Embryonic facial prominence (tissue), 1 donor: Measurements from ENCODE around the gene MAP3K1.
"Not testable (repeated sequence)": the region's sequence is repeated elsewhere in the genome, so short reads cannot be mapped to it uniquely, and the experiment has no call there.

Experiments used
- DNase-seq: peaks from one replicate; pipeline ENCODE4 v3.0.0-alpha.2; 2016; ENCODE audit errors: extremely low spot score

The MAP3K1 gene

GRCh38 chr5:56814963-56815657, at the start of gene MAP3K1:
MAP3K1 (plus strand) TSS chr5:56815549; CDS start chr5:56815574, 25 bp downstream.
- DNase-seq = peak; percentile 36

DNA sequence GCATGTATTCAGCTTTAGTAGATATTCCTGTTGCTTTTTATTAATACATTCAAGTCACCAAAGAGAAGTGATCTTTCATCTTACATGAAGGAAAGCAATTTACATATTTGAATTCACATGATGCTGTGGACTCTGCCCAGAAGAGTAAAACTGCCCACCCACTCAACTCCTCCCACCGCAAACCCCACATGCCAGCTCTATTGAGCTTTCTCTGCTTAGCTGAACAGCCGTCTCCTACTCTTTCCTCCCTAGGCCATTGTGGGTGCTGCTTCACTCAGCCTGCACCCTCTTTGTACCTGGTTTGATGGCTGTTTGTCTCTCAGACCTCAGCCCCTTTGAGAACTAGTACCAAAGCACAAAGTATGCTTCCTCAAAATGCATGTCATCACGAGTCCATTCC, 48.4 kb upstream of the MAP3K1 start:
- no peak for DNase-seq

DNA sequence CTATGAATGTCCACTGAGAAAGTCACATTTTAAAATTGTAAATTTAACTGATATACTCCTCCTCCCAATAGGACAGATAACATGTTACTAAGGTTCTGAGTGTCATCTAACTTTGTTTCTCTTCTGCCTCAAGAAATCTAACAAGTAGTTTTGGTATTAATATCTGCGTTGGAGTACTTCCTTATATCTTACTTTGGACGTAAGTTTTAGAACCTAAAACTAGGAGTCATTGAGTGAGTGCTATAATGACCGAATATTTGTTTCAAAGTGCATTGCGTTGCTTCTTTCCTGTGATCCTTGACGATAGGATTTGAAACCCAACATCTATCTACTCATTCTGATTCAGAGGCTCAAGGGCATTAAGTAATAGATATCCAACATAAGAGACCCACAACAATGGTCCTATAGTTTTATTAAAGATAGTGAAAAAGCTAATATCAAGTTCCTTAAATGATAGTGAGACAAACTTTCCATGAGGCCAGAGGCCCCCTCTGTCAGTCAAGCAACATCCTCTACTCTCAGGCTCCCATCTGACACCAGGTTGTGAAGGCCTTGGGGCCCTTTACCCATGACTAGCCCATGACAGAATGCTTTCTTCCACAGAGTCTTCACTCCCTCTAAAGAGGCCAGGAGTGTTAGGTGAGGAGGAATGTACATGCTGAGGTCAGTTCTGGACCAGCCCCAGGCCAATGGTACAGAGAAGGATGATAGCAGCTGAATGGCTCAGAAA, 45.3 kb upstream of the MAP3K1 start:
- no peak for DNase-seq

DNA sequence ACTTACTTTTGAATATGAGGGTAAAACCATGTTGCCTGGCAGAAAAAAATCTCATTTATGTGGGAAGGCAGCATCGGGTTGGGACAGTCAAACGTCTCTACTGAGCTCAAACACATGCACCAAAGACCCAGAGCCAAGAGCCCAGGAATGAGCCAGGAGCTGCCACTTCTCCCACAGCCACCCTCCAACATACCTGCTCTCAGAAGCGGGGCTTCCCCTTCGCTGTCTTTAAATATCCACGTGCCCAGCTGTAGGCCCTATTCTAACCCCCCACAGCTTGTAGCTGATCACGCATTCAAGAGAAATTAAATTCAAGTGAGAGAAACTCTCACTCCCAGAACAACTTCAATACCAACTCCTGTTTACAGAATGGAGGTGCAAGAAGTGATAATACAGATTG, 42.6 kb upstream of the MAP3K1 start:
- DNase-seq = no peak

DNA sequence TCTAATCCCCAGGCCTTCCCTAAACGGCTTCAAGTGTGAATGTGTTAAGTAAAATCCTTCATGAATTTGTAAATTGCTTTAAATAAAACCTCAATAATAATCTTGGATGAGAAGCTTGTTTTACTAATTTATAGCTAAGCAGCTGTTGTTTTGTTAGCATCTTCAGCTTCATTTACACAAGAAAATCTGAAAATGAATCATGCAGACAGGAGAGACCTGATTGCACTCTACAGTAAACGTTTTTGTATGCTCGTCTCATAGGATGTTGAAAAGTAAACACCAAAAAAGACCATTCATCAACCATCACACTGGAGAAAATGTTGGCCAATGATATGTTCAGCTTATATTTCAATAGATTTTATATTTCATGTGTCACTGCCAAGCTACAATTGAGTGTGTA, 40.4 kb upstream of the MAP3K1 start:
- no peak for DNase-seq

- not testable (repeated sequence) for DNase-seq
These were observed 39.0 kb upstream of the MAP3K1 start for GRCh38 chr5:56776212-56776846.

- DNase-seq = no peak
These were observed 32.1 kb upstream of the MAP3K1 start for GRCh38 chr5:56783261-56783660.

- no peak for DNase-seq
These were observed 29.0 kb upstream of the MAP3K1 start for GRCh38 chr5:56786346-56786745.

- no peak for DNase-seq
These were observed 24.0 kb upstream of the MAP3K1 start for GRCh38 chr5:56791396-56791795.

DNA sequence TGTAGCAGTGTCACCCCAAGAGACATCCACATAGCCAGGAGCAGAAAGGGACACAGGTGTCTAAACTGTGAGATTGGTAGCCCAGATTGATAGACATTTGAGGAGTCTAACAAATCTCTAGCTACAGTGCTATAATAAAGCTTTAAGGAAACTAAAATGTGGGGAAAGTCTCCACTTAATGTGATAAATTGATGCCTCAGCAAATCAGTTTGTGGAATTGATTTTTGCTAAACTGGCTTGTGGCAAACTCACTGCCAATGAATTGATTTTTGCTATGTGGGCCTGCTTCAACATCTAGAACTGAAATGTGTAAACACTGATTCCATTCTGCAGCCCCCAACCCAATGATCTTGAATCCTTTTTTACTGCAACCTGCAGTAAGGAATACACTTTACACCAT, 16.8 kb upstream of the MAP3K1 start:
- no peak for DNase-seq

DNA sequence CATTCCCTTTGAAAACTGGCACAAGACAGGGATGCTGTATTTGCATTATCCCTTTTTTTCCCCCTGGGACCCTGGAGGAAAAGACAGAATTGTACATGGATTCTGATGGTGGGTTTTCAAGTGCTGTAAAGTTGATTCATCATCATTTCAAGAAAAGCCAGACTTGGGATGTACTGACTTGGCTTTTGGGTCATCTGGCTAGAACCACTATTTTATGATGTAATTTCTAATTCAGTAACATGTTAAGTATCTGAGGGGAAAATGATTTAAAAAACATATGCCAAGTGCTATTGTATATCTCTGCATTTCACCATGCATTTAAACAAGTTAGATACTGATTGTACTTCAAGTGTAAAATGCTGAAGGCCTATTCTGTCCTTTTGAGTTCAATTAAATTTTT, 15.2 kb upstream of the MAP3K1 start:
- DNase-seq = no peak

DNA sequence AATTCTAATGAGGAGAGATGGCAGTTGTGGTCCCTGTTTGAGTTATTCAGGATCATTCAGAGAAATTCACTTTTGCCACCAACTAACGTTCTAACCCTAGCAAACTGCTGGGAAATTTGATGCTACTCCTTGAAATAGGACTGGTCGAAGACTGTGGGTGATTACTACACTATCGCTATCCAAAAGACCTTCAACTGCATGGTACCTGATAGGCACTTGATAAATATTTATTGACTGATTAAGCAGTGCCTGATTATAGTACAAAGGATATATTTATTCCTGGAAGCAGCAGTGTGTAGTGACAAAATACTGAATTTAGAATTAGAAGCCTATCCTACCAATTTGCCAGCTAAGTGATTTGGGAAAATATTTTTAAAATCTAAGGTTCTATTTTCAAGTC, 14.1 kb upstream of the MAP3K1 start:
- DNase-seq = no peak

- no peak for DNase-seq
These were observed 13.1 kb upstream of the MAP3K1 start for GRCh38 chr5:56802205-56802604.

GRCh38 chr5:56803025-56803424, 12.3 kb upstream of the MAP3K1 start:
- DNase-seq = no peak

- no peak for DNase-seq
These were observed 11.5 kb upstream of the MAP3K1 start for GRCh38 chr5:56803894-56804293.

GRCh38 chr5:56807679-56808078, 7.7 kb upstream of the MAP3K1 start:
- DNase-seq = no peak

- no peak for DNase-seq
These were observed 7.1 kb upstream of the MAP3K1 start for GRCh38 chr5:56808211-56808610.

DNA sequence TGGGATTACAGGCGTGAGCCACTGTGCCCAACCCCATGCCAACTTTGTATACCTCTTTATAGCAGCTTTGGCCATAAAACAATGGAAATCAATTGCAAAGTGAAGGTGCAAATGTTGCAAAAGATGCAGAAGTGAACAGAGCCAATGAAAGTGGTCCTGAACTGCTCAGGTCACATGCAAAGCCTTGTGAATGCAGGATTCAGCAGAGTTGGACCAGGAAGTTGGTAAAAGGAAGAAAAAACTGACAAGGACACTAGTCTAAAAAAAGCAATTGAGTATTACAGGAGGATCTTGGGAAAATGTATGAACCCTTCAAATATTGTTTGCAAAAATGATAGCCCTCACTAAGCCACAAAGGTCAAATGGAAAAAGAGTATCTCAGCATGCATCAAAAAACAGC, 4.5 kb upstream of the MAP3K1 start:
- no peak for DNase-seq

DNA sequence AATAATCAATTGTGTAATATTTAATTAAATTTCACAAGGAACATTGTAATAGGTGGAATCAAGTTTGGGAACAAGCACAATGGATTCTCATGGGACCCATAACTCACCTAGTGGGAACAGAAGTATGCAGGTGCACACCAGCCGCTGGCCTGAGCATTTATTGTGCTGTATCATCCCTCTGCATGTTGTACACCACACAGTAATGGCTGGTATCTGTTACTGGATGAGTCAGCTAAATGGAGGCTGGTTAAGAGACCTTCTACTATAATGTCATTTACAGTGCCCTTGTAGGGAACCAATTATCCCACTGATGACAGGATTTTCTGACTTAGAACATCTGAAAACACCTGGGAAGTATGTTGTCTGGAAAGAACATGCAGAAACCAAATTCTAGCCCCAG, 3.2 kb upstream of the MAP3K1 start:
- DNase-seq = no peak

DNA sequence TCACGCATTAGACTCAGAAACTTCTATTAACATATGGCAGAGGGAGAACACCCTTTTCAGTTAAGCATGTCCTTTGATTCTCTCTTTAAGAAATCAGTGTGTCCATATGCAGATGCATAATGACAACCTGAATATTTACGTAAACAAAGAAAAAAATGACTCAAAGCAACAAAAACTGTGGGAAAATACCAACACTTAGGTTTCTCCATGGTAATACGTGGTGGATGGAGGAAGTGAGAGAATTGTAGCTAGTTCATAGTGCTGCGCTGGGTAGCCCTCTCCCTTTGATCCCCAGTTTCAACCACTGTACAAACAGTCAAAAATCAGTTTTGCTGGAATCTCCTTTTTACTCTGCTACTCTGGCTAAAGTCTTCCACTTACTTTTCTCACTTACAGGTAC, 2.0 kb upstream of the MAP3K1 start:
- no peak for DNase-seq

DNA sequence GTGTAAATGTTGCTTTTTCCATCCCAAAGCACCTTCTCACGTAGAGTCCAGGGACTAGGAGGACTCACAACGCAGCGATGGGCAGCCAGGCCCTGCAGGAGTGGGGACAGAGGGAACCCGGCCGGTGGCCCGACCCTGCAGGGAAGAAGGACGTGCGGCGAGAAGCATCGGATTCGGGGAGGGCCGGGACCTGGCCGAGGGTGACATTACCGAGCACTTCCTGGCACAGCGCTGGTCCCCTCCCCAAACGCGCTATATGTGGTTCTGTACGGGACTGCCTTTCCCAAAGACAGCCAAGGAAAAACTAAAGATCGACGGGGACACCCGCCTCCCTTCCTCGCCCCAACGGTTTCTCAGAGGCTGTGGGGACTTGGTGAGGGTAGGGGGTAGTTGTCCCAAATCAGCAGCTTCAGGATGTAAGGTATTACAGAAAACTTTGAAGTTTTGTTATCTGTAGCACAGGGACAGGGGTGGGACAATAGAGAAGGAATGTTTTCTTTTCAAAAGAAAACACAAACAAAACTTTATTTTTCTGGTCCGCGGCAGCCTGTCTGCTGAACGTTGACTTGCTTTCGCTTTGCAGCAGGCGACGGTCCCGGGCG, 887 bp upstream of the MAP3K1 start:
- DNase-seq = no peak

DNA sequence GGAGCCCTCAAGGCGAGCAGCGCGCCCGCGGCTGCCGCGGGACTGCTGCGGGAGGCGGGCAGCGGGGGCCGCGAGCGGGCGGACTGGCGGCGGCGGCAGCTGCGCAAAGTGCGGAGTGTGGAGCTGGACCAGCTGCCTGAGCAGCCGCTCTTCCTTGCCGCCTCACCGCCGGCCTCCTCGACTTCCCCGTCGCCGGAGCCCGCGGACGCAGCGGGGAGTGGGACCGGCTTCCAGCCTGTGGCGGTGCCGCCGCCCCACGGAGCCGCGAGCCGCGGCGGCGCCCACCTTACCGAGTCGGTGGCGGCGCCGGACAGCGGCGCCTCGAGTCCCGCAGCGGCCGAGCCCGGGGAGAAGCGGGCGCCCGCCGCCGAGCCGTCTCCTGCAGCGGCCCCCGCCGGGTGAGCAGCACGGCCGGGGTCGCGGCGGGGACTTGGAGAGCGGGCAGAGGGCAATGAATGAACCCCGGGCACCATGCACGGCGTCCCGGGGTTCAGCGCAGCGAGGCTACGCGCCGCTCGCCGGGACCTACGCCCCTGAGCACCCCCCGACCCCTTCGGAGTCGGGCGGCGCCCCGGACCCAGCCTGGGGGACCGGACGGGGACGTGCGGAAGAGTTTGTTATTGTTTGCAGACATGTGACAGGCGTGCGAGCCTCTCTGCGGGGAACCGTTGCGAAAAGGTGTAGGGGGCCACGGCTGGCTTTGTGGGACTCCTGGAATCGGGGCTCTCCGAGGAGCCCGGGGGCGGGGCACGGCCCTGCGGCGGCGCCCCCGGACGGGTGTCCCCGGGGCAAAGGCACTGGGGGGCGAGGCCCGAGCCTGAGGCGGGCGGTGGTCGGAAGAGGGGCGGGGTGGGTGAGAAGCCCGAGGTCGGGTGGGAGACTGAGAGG, 553 bp downstream of the MAP3K1 start:
- no peak for DNase-seq
